Stimulated activated CD4-positive, alpha-beta T cell treated with anti-CD3 and anti-CD28 coated beads, Interleukin-15, amount 100 ng/mL, for 24 hours (primary cell): ENCODE measurements around the gene SERPINA10.
"Not testable (repeated sequence)": the region's sequence is repeated elsewhere in the genome, so short reads cannot be mapped to it uniquely, and the experiment has no call there.

Experiments used
- DNase-seq: peaks from one replicate; pipeline ENCODE4 v3.0.0-alpha.2; 2020

SERPINA10 gene

DNA sequence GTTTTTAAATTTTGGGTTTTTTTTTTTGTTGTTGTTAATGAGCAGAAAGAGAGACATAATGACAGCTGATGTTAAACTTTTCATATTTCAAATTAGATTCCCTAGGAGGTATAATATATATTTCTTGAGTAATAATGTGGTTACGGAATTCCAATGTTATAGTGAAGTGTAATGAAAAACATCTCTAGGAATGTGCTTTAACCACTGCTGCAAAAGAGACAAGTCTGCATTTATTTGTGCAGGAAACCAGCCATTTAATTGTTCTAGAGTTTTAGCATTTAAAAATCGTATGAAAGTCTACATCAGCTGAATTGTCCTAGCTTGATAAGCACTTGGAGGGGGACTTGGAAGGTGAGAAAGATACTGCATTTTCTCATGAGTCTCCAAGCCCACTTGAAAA is 14.3 kb downstream of the SERPINA10 start:
- DNase-seq, result no peak

DNA sequence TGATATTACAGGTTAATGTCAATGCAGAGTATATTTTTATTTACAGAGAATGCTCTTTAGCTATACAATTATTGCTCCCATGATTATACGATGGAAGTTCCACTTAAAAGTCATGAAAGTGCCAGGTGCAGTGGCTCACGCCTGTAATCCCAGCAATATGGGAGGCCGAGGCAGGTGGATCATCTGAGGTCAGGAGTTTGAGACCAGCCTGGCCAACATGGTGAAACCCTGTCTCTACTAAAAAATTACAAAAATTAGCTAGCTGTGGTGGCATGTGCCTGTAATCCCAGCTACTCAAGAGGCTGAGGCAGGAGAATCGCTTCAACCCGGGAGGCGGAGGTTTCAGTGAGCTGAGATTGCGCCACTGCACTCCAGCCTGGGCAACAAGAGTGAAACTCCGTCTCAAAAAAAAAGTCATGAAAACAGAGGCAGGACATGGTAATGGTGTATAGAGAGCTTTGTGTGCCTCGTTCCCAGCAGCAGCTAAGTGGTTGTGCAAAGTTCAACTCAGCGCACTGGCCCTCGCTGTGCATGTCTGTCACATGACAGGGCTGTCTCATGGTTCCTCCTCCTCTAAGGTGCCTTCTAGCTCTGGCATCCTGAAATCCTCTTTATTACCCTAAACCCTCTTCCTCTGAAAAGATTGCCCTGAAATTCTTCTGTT is 16.0 kb downstream of the SERPINA10 start:
- DNase-seq, result not testable (repeated sequence)

DNA sequence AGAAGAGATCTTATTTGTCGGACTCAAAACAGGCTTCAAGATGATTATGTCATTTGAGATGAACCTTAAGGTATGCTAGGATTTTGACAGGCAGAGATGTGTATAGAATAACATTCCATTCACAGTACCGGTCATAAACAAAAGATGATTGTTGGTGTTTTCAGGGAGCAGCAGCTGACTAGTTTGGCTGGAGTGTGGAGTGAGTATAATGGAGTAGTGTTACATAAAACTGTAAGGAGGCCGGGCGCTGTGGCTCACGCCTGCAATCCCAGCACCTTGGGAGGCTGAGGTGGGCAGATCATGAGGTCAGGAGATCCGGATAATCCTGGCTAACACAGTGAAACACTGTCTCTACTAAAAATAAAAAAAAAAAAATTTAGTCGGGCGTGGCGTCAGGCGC is 23.9 kb downstream of the SERPINA10 start:
- no peak for DNase-seq

DNA sequence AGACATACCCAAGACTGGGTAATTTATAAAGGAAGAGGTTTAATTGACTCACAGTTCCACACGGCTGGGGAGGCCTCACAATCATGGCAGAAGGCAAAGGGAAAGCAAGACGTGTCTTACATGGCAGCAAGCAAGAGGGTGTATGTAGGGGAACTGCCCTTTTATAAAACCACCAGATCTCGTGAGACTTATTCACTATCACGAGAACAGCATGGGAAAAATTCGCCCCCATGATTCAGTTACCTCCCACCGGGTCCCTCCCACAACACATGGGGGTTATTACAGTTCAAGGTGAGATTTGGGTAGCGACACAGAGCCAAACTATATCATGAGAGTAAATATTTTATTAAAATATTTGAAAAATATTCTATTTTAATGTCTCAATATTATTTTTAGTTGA is 24.5 kb downstream of the SERPINA10 start:
- DNase-seq, result not testable (repeated sequence)

DNA sequence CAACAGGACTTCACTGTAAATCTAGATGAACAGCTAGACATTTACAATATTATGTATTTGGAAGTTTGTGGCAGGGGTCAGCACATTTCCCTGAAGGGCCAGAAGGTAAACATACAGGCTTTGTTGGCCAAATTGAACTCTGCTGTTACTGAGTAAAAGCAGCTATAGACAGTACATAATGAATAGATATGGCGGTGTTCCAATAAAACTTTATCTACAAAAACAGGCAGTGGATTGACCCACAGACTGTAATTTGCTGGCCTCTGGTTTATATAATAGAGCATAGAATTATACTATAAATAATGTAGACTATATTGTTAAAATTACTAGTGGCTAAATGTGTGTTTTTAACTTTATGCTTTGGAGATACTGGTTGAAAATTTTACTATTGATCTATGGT is 25.7 kb downstream of the SERPINA10 start:
- DNase-seq, result no peak

DNA sequence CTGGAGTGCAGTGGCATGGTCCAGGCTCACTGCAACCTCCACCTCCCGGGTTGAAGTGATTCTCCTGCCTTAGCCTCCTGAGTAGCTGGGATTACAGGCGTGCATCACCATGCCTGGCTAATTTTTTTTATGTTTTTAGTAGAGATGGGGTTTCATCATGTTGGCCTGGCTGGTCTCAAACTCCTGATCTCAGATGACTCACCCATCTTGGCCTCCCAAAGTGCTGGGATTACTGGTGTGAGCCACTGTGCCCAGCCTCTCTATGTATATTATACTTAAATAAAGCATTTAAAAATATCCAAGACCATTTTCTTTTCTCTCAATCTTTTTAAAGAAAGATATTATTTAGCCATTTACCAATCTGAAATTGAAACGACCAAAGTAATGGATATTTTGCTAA is 28.9 kb downstream of the SERPINA10 start:
- not testable (repeated sequence) for DNase-seq

DNA sequence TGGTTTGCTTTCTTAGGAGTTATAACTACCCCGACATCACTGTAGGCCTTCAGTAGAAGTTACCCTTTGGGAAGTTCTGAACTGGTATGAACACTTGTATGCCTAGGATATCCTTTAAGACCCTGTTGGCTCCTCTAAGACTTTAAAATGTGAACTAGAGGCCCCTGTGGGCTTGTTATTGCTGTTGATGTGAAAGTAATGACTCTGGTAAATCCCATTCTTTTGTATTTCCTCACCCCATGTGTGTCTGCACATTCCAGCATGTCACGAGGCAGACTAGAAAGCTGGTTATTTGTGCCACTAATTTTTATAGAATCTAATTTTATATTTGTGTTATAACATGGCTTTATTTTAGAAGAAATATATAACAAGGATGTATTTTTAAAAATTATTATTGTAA is 48.9 kb downstream of the SERPINA10 start:
- no peak for DNase-seq

DNA sequence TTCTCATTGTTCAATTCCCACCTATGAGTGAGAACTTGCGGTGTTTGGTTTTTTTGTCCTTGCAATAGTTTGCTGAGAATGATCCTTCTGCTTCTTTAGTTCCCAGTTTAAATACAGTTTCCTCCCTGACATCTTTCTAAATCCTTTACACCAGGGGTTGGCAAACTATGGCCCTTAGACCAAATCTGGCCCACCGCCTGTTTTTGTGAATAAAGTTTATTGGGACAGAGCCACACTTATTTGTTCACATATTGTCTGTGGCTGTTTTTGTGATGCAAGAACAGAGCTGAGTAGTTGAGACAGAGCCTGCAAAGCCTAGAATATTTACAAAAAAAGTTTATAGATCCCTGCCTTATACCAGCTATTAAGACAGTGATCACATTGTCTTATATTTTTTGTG is 53.7 kb downstream of the SERPINA10 start:
- DNase-seq, result no peak

DNA sequence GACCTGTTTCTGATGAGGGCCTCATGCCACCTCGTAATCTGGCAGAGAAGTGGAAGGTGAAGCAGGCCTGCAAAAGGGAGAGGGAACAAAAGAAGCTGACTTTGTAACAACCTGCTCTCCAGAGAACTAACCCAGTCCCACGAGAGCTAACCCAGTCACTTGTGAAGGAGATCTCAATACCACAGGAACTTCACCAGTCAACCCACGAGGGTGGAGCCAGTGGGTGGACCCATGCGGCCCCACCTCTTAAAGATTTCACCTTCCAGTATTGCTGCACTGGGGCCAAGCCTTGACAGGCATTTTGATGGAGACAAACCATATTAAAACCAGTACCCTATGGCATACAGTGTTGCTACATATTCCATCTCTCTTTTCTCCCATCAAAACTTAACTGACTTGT is 55.1 kb downstream of the SERPINA10 start:
- DNase-seq, result peak; percentile 7

DNA sequence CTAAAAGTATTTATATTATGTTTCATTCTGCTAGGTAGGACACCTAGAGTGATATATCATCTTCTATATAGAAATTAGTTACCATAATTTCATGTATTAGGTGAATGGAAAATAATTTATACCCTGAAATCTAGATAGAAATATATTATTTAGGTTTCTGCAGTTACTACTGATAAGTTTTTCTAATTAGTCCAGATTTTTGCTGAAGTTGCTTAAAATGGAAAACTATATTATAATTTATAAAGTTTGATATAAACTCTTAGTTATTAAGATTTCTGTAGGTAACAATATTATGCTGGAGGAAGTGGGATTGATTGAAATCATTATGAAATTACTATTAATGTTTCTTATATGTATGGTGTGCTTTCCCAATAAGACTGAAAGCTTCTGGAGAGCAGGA is 56.0 kb downstream of the SERPINA10 start:
- DNase-seq, result no peak
